Right lobe of liver (tissue), 4 donors: ENCODE measurements around the gene TIMM44.

Experiments
- POLR2A ChIP-seq: fragments of 450-650 bp; IDR thresholded peaks from one replicate; pipeline ENCODE4 v1.6.1; 2017; ENCODE audit warnings: antibody characterized with exemption, mild to moderate bottlenecking
- TF ChIP-seq, protein P1 (sequence below), 4 donors: fragments of 200-600 bp in 3 of 4; fragments of 450-650 bp in 1 of 4; IDR thresholded peaks; one replicate each; pipeline versions ENCODE4 v1.5.1 to v1.8.0; 2016 to 2022; ENCODE audit warnings: antibody characterized with exemption in 4 of 4, mild to moderate bottlenecking in 2 of 4
- donor health status: DM: no; HTN: no; CAD: no.
- donor health status: DM: no; HTN: no; CAD: no.
- donor health status: DM: no; HTN: yes; CAD: no.

DNA sequence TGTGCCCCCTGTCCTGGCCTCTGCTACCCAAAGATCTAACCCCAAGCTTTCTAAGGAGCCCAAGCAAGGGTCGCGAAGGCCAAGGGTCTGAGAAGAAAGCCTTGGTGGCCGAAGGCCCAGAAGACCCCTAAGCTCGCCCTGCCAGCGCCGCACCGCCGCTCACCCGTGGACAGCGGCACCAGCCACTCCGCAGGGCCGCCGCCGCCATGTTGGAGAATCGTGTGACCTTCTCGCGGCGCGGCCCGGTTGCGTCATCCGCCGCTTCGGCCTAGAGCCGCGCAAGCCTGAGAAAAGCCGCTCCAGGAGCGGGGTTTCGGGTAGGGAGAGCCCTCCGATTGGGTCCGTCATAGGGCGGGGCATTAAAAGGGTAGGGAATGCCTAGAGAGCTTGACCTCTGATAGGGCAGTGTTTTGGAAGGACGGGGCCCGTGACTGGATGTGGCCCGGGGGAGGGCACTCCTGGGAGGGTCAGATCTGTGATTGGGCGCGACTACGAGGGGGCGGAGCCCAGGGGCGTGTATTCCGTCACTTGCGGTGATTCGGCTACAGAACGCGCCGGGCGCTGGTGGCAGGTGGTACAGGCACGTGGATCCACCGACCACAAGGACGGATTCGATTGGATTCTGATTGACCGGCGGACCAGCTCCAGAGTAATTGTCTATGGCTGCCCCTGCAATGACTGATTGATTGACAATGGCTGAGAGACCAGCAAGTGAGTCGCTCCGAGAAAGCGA, at the start of gene TIMM44:
- TF ChIP-seq, protein P1, sequence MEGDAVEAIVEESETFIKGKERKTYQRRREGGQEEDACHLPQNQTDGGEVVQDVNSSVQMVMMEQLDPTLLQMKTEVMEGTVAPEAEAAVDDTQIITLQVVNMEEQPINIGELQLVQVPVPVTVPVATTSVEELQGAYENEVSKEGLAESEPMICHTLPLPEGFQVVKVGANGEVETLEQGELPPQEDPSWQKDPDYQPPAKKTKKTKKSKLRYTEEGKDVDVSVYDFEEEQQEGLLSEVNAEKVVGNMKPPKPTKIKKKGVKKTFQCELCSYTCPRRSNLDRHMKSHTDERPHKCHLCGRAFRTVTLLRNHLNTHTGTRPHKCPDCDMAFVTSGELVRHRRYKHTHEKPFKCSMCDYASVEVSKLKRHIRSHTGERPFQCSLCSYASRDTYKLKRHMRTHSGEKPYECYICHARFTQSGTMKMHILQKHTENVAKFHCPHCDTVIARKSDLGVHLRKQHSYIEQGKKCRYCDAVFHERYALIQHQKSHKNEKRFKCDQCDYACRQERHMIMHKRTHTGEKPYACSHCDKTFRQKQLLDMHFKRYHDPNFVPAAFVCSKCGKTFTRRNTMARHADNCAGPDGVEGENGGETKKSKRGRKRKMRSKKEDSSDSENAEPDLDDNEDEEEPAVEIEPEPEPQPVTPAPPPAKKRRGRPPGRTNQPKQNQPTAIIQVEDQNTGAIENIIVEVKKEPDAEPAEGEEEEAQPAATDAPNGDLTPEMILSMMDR (IDR thresholded peaks at IDR 0.05): no peak
- peak; percentile 74 for TF ChIP-seq POLR2A
